ENCODE data around the gene NMBR.
"Not testable (repeated sequence)": the region's sequence is repeated elsewhere in the genome, so short reads cannot be mapped to it uniquely, and the experiment has no call there.

NMBR gene

DNA sequence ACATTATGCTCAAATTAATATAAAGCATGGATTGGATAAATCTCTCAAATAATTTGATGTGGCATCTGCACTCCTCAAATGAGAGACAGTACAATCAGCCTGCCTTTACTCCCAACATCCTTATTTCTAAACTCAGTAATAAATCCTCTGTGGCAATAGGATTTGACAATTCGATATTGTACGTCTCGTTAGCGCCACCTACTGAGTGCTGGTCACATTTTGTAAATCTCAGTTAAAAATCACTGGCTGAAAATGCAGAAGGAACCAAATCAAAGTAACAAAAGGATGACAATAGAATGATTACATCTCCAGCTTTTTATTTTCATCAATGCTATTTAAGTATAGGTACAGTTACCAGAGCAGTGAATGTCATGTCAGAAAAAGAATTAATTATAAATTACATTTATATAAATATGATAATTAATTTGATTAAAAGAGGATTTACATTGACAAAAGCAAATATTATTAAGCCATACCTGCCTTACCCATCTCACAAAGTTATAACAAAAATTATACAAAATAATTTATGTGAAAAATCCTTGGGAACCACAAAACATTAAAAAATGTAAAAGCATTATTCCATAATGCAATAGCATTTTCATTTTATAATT, 34.4 kb downstream of the NMBR start:
- no peaks in the 10 kb centered on the region for H3K79me2 ChIP-seq (ENCODE audit: insufficient read depth, low read length)
- H3K9ac ChIP-seq (ENCODE audit: low read length) = no peak overlapping the region
- H2AFZ ChIP-seq (ENCODE audit: low read depth, low read length, severe bottlenecking) = no peak overlapping the region
- H3K9me2 ChIP-seq (replicated peaks; ENCODE audit: insufficient read depth, low read length) = no peaks in the 10 kb centered on the region
- H3K27ac ChIP-seq (ENCODE audit: low read depth, low read length) = no peak overlapping the region
- no peak for TF ChIP-seq EZH2phosphoT487 (conservative IDR thresholded peaks at IDR 0.05; ENCODE audit: low read length)
- TF ChIP-seq, protein P1, sequence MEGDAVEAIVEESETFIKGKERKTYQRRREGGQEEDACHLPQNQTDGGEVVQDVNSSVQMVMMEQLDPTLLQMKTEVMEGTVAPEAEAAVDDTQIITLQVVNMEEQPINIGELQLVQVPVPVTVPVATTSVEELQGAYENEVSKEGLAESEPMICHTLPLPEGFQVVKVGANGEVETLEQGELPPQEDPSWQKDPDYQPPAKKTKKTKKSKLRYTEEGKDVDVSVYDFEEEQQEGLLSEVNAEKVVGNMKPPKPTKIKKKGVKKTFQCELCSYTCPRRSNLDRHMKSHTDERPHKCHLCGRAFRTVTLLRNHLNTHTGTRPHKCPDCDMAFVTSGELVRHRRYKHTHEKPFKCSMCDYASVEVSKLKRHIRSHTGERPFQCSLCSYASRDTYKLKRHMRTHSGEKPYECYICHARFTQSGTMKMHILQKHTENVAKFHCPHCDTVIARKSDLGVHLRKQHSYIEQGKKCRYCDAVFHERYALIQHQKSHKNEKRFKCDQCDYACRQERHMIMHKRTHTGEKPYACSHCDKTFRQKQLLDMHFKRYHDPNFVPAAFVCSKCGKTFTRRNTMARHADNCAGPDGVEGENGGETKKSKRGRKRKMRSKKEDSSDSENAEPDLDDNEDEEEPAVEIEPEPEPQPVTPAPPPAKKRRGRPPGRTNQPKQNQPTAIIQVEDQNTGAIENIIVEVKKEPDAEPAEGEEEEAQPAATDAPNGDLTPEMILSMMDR (IDR thresholded peaks at IDR 0.05; ENCODE audit: insufficient read depth, low read length, poor library complexity, severe bottlenecking) = peak; percentile 75
- no peaks in the 10 kb centered on the region for H3K36me3 ChIP-seq (ENCODE audit: low read length)
- H3F3A ChIP-seq (ENCODE audit: insufficient read depth) = no peaks in the 10 kb centered on the region
- no peak overlapping the region for H3K4me3 ChIP-seq (ENCODE audit: insufficient read depth, low read length, poor library complexity, severe bottlenecking)
- no peaks in the 10 kb centered on the region for H3K9me3 ChIP-seq (ENCODE audit: insufficient read depth, low read length)
- no peaks in the 10 kb centered on the region for H4K20me1 ChIP-seq (ENCODE audit: low read depth, low read length)
- H3K27me3 ChIP-seq (ENCODE audit: low read length) = no peaks in the 10 kb centered on the region
- H3K4me2 ChIP-seq (ENCODE audit: low read depth, low read length, poor library complexity, severe bottlenecking) = no peak overlapping the region

DNA sequence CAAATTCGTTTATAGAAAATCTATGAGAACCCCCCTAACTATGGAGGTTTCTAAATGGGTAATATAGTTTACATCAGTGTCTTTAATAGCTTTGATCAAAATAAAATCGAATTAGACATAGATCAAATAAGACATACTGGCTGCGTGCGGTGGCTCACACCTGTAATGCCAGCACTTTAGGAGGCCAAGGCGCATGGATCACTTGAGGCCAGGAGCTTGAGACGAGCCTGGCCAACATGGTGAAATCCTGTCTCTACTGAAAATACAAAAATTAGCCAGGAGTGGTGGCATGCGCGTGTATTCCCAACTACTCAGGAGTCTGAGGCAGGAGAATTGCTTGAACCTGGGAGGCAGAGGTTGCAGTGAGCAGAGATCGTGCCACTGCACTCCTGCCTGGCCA, 36.1 kb downstream of the NMBR start:
- not testable (repeated sequence) for H3F3A ChIP-seq (ENCODE audit: insufficient read depth); H3K4me3 ChIP-seq (ENCODE audit: insufficient read depth, low read length, poor library complexity, severe bottlenecking); H3K79me2 ChIP-seq (ENCODE audit: insufficient read depth, low read length); H3K9me2 ChIP-seq (replicated peaks; ENCODE audit: insufficient read depth, low read length); H3K4me2 ChIP-seq (ENCODE audit: low read depth, low read length, poor library complexity, severe bottlenecking); H3K36me3 ChIP-seq (ENCODE audit: low read length); H3K27me3 ChIP-seq (ENCODE audit: low read length); H3K9ac ChIP-seq (ENCODE audit: low read length); H3K27ac ChIP-seq (ENCODE audit: low read depth, low read length); H3K9me3 ChIP-seq (ENCODE audit: insufficient read depth, low read length); H2AFZ ChIP-seq (ENCODE audit: low read depth, low read length, severe bottlenecking); H4K20me1 ChIP-seq (ENCODE audit: low read depth, low read length)

DNA sequence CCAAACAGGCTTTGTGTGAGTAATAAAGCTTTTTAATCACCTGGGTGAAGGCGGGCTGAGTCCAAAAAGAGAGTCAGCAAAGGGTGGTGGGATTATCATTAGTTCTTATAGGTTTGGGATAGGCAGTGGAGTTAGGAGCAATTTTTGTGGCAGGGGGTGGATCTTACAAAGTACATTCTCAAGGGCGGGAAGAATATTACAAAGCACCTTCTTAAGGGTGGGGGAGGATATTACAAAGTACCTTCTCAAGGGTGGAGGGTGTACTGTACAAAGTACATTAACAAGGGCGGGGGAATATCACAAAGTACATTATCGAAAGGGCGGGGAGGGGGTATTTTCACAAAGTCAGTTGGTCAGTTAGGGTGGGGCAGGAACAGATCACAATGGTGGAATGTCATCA, 42.1 kb downstream of the NMBR start:
- not testable (repeated sequence) for H2AFZ ChIP-seq (ENCODE audit: low read depth, low read length, severe bottlenecking); H3K9me2 ChIP-seq (replicated peaks; ENCODE audit: insufficient read depth, low read length); H3F3A ChIP-seq (ENCODE audit: insufficient read depth); H3K27me3 ChIP-seq (ENCODE audit: low read length); H3K79me2 ChIP-seq (ENCODE audit: insufficient read depth, low read length); H3K4me2 ChIP-seq (ENCODE audit: low read depth, low read length, poor library complexity, severe bottlenecking); H4K20me1 ChIP-seq (ENCODE audit: low read depth, low read length); H3K36me3 ChIP-seq (ENCODE audit: low read length); H3K27ac ChIP-seq (ENCODE audit: low read depth, low read length); H3K9ac ChIP-seq (ENCODE audit: low read length); H3K9me3 ChIP-seq (ENCODE audit: insufficient read depth, low read length); H3K4me3 ChIP-seq (ENCODE audit: insufficient read depth, low read length, poor library complexity, severe bottlenecking)

DNA sequence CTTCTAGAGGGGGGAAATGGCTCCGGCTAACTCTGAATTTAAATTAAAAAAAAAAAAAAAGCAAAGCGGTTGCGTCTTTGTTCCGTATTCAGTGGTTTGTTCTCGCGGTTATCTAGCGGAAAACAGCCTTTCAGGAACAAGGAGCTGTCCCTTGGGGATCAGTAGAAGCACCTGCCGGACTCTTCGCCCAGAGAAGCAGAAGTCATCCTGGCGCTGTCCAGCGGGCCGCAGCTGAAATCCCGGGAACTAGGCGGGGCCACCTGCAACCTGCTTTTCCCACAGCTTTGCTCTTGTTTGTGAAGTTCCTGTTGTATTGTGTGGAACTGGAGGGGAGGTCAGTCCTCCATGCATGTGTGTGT, 58.1 kb downstream of the NMBR start:
- Histone ChIP-seq H3K36me3 (ENCODE audit: low read length) (no peaks in the 10 kb centered on the region), H3K27ac (ENCODE audit: low read depth, low read length) (no peak overlapping the region), H3K4me2 (ENCODE audit: low read depth, low read length, poor library complexity, severe bottlenecking) (no peak overlapping the region), H2AFZ (ENCODE audit: low read depth, low read length, severe bottlenecking) (no peak overlapping the region), H3K9ac (ENCODE audit: low read length) (no peak overlapping the region), H3F3A (ENCODE audit: insufficient read depth) (no peaks in the 10 kb centered on the region), H3K9me2 (replicated peaks; ENCODE audit: insufficient read depth, low read length) (no peaks in the 10 kb centered on the region), H3K79me2 (ENCODE audit: insufficient read depth, low read length) (no peaks in the 10 kb centered on the region), H4K20me1 (ENCODE audit: low read depth, low read length) (no peaks in the 10 kb centered on the region), H3K4me3 (ENCODE audit: insufficient read depth, low read length, poor library complexity, severe bottlenecking) (no peak overlapping the region), H3K9me3 (ENCODE audit: insufficient read depth, low read length) (no peaks in the 10 kb centered on the region), H3K27me3 (ENCODE audit: low read length) (no peaks in the 10 kb centered on the region)
- TF ChIP-seq EZH2phosphoT487 (conservative IDR thresholded peaks at IDR 0.05; ENCODE audit: low read length) = no peak
- TF ChIP-seq, protein P1 (IDR thresholded peaks at IDR 0.05; ENCODE audit: insufficient read depth, low read length, poor library complexity, severe bottlenecking) = no peak
